NCI-H446 treated with DMSO at 0.1 percent for 48 hours (cell line): ENCODE data around the gene DNPEP.
"Not testable (repeated sequence)": the region's sequence is repeated elsewhere in the genome, so short reads cannot be mapped to it uniquely, and the experiment has no call there.

ENCODE experiments used
- DNase-seq: peaks from one replicate; lab custom pipeline; 2025; lab: John Stamatoyannopoulos, UW

DNPEP gene

GRCh38 chr2:219419012-219419324 lies 31.3 kb upstream of the DNPEP start:
- DNase-seq = no peak

- no peak for DNase-seq
Observed at GRCh38 chr2:219418155-219419011, 30.7 kb upstream of the DNPEP start, which contains the start of gene DES. DES (plus strand) TSS chr2:219418377; CDS start chr2:219418463, 86 bp downstream.

GRCh38 chr2:219417374-219417773 lies 29.7 kb upstream of the DNPEP start:
- DNase-seq = no peak

- DNase-seq = no peak
Observed at GRCh38 chr2:219416938-219417337, 29.2 kb upstream of the DNPEP start.

GRCh38 chr2:219416235-219416602 lies 28.5 kb upstream of the DNPEP start:
- no peak for DNase-seq

- no peak for DNase-seq
Observed at GRCh38 chr2:219415580-219416234, 28.0 kb upstream of the DNPEP start.

- no peak for DNase-seq
Observed at GRCh38 chr2:219414857-219415256, 27.1 kb upstream of the DNPEP start.

GRCh38 chr2:219410390-219410789 lies 22.7 kb upstream of the DNPEP start:
- no peak for DNase-seq

GRCh38 chr2:219409619-219410018 lies 21.9 kb upstream of the DNPEP start:
- DNase-seq = no peak

- DNase-seq = no peak
Observed at GRCh38 chr2:219408631-219409030, 20.9 kb upstream of the DNPEP start.

GRCh38 chr2:219408204-219408603 lies 20.5 kb upstream of the DNPEP start:
- DNase-seq = no peak

GRCh38 chr2:219407343-219407742 lies 19.6 kb upstream of the DNPEP start:
- not testable (repeated sequence) for DNase-seq

GRCh38 chr2:219406861-219407230 lies 19.1 kb upstream of the DNPEP start:
- DNase-seq = no peak

GRCh38 chr2:219405958-219406860 lies 18.5 kb upstream of the DNPEP start:
- no peak for DNase-seq

GRCh38 chr2:219405451-219405850 lies 17.7 kb upstream of the DNPEP start:
- no peak for DNase-seq

GRCh38 chr2:219404954-219405353 lies 17.2 kb upstream of the DNPEP start:
- DNase-seq = no peak

- no peak for DNase-seq
Observed at GRCh38 chr2:219404291-219404910, 16.7 kb upstream of the DNPEP start.

GRCh38 chr2:219403861-219404260 lies 16.1 kb upstream of the DNPEP start:
- no peak for DNase-seq

GRCh38 chr2:219402665-219403515 lies 15.2 kb upstream of the DNPEP start:
- peak; percentile 71 for DNase-seq

GRCh38 chr2:219401606-219402005 lies 13.9 kb upstream of the DNPEP start:
- DNase-seq = no peak

- no peak for DNase-seq
Observed at GRCh38 chr2:219400562-219400961, 12.8 kb upstream of the DNPEP start.
